SKM-1 (cell line): Measurements from ENCODE around the gene CLDN10.
A peak's percentile ranks its signal among the peaks of the same experiment; 100 is the strongest.
"Not testable (repeated sequence)": the region's sequence is repeated elsewhere in the genome, so short reads cannot be mapped to it uniquely, and the experiment has no call there.

ENCODE experiments used
- DNase-seq: peaks from one replicate; lab custom pipeline; 2025; ENCODE audit not compliant: unreplicated experiment; lab: John Stamatoyannopoulos, UW

The CLDN10 gene, protein sequence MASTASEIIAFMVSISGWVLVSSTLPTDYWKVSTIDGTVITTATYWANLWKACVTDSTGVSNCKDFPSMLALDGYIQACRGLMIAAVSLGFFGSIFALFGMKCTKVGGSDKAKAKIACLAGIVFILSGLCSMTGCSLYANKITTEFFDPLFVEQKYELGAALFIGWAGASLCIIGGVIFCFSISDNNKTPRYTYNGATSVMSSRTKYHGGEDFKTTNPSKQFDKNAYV

DNA sequence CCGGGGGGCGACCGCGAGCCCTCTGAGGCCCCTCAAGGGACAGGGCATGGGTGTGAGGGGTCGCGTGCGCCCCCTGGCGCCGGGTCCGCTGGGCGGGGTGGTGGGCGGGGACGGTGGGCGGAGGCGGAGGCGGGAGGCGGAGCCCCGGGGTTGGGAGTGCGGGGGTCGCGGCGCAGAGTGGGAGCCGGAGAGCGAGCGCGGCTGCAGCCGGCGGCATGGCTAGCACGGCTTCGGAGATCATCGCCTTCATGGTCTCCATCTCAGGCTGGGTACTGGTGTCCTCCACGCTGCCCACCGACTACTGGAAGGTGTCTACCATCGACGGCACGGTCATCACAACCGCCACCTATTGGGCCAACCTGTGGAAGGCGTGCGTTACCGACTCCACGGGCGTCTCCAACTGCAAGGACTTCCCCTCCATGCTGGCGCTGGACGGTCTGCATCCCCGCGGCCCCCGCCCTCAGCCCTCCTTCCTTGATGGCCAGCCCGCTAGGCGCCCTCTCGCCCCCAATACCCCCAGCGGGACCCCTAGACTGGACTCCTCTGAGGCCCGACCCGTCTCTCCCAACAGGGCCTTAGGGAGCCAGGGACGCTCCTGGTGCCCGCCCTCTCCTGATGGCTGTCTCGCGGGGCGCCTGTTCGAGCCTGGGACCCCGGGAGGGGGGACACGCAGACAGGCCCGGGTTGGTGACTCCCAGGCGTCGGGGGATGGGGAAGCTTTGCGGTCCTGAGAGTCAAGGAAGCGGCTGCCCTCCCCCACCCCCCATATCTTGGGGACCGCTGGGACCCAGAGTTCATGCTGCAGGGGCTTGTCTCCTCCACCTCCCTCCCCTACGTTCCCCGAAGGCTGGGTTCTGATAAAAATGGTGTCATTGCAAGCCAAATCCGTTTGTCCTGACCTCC is at the start of gene CLDN10:
Gene CLDN10 (plus strand): TSS at position 182 of the 903 bp plus-strand sequence. CDS start 34 bp downstream, at position 216.
- DNase-seq = no peak

DNA sequence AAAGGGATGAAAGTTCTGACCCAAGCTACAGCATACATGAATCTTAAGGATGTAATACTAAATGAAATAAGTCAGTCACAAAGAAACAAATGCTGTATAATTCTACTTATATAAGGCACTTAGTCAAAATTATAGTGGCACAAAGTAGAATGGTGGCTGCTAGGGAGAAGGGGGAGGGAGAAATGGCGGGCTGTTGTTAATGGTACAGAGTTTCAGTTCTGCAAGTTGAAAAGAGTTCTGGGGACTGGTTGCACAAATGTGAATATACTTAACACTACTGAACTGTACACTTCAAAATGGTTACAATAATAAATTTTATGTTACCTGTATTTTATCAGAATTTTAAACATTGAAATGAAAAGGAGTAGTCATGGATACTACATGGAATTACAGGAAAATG is 48.9 kb upstream of the CLDN10 start:
- DNase-seq = no peak

DNA sequence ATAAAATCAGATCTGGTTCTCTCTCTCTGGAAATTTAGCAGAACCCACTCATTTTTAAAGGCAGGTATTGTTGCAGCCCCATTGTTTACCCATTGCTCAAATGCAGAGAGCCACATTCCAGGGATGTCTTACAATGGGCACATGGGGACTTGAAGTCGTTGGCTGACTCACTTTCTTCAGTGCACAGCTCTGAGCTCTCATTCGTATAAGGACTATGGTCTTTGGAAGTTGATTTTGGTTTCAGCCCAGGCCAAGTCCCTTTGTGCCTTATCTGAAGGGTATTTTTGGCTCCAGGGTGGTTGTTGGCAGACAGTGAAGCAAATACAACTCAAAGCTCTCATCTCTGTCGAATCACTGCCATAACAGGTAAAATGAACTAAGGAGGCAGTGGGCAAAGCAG is 47.3 kb upstream of the CLDN10 start:
- DNase-seq = no peak

DNA sequence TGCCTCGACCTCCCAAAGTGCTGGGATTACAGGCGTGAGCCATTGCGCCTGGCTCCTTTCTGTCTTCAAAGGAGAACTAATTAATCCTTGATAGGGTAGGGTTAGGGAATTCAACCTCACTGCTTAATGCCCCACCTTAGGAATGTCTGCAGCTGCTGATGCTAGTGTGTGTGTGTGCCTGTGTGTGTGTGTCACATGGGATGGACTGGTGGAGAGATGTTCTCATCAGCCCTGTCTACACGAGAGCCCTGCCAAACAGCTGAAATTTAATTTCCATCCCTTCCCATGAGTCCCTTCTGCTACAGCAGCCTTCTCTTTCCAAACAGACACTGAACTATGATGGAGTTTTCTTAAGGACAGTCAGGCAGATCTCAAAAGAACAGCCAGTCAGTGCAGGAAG is 46.5 kb upstream of the CLDN10 start:
- no peak for DNase-seq

DNA sequence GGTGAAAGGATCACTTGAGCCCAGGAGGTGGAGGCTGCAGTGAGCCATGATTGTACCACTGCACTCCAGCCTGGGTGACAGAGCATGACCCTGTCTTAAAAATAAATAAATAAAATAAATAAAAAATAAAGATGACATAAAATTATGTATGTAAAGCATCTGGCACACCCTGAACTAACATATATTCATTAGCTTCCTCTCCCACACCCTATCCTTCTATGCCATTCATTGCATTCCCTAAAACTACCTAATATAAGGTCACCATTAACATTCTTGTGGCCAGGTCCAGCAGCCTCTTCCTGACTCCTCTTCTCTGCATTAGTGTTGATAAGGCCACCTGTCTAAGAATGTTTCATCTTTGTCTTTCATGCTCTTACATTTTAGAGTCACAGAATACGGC is 44.5 kb upstream of the CLDN10 start:
- no peak for DNase-seq

DNA sequence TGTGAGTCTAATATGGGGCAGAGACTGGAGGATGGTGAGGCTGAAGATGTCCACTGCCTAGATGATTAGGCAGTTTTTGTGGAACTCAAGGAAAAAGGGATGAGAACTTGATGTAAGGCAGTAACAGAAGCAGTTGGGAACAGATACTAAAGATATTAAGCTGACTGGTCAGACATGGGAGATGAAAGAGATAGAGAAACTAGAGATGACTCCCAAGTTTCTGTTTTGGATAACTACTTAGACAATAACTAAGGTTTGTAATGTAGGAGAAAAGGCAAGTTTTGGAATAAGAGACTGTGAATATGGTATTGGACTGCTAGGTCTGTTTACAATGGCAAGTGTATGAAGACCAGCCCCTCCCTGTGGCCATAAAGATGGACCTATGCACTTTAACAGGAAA is 43.5 kb upstream of the CLDN10 start:
- no peak for DNase-seq

DNA sequence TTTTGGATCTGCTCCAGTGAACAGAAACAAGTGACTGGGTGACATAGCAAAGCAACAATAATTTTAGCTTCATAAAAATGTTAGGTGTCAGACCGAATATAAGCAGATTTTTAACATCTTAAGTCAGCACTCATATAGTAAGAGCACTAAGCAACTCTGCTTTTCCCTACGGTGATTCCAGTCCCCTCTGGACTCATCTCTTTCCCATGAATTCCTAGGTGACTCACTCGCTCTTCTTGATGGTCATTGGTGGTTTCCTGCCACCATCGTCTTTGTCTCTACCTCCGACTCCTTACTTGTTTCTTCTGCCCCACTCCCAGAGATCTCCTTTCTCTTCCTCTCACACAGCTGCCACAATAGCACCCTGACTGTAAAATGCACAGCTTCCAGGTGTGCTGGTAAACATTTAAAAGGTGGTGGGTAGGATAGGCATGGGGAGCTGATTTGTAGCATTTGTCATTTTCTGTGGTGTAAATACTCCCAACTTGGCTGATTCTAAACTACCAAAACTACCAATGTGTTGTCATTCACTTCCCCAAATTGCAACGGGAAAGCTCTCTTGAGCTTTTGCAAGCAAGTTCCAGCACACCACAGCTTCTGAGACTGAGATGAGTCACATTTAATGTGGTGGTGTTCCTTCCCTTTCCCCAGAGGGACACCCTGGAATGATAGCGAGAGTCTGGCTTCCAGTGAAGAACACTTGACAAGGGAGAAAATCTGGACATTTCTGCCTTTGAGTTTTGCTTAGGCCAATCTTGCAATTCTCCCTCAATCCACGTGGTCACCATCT is 42.8 kb upstream of the CLDN10 start:
- DNase-seq = peak; percentile 69

DNA sequence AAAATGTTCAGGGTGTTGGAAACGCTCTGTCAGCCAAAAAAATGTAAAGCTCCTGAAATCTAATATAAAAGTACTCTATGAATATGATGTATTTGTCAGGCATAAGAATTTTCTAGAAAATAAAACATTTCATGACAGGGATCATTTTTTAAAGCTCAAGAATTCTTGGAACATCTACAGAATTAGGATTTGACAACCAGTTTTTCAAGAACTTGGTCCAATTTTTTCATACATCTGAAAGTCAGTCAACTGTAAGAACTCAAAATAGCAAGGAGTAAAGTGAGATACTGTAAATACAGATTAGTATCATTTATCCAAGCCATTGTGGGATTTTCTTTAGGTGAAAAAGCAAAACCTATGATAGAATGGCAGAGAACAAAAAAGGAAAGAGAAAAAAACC is 41.6 kb upstream of the CLDN10 start:
- DNase-seq = no peak

DNA sequence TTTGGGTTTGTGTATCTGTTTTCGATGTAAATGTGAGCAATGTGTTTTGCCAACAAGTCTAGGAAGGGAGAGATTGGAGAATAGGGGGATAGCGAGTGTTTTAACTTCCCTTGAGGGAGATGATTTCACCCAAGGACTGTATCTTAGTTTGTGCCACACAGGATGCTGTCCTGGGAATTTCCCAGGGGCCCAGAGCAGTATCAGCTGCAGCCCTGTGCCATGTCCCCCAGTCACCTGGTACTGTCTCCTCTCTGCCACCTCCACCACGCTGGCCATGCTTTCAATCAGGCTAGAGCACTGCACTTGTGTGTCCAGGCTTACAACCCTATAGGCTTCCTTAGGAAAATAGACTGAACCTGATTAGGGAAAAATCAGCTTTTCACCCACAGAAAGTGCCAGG is 40.1 kb upstream of the CLDN10 start:
- no peak for DNase-seq

DNA sequence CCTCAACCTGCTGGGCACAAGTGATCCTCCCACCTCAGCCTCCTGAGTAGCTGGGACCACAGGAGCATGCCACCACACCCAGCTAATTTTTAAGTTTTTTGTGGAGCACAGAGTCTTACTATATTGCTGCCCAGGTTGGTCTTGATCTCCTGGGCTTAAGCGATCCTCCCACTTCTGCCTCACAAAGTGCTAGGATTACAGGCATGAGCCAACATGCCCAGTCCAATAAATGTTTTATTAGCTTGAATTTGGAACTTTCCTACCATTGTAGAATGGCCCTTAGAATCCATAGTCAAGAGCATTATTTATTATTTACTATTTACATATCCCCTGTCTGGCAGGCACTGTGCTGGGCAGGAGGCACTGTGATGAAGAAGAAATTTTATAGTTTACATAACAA is 39.6 kb upstream of the CLDN10 start:
- DNase-seq = no peak

DNA sequence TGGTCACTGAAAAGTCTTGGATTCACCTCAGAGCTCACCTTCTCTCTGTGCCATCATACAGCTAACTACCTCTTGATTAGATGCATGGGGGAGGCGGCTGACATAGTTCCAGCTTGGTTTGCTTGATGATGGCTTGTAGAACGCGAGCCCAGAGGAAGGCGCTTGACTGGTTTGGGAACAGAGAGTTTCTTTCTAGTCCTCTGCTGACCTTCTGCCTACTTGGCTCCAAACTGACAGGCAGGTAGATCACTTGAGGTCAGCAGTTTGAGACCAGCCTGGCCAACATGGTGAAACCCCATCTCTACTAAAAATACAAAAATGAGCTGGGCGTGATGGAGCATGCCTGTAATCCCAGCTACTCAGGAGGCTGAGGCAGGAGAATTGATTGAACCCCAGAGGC is 36.9 kb upstream of the CLDN10 start:
- DNase-seq = not testable (repeated sequence)

DNA sequence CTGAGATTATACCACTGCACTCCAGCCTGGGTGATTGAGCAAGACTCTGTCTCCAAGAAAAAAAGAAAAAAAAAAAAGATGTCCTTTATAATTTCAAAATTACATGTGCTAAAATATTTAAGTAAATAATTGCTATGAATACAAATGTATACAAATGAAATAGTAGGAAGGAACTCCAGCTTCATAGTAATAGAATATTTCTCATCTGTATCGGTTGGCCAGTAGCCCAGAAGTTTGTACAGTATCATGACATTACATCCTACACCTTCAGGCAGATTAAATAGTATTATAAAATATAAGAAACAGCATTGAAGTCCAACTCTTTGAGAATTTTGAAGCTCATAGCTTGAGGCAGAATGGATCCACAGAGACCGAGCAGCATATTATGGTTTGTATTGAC is 36.5 kb upstream of the CLDN10 start:
- no peak for DNase-seq

DNA sequence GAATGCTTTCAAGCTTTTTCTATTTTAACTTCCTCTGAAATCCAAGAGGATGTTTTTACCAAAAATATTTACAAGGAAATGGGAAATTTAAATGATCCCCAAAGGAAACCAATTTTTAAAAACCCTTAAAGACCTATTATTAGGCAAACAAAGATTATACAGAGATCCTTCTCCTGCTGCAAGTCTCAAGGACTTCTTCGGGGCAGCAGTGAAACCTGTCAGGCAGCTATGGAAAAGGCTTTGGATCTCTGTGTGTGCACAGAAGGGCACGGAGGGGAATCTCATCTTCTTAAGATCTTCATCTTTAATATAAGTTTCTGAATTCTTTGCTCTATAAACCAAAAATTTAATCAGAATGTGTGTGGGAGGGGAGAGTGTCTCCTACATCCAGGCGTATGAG is 36.0 kb upstream of the CLDN10 start:
- no peak for DNase-seq

DNA sequence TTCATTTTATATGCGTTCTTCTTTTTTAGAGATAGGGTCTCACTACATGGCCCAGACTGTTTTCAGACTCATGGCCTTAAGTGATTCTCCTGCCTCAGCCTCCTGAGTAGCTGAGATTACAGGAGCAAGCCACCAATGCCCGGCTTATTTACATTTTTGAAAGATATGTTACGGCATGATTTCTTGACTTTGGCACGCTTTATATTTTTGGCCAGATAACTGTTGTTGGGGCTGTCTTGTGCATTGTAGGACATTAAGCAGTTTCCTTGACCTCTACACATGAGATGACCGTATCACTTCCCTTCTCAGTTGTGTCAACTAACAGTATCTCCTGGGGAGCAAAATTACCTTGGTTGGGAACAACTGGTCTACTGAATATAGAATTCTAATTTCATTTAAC is 28.9 kb upstream of the CLDN10 start:
- no peak for DNase-seq

DNA sequence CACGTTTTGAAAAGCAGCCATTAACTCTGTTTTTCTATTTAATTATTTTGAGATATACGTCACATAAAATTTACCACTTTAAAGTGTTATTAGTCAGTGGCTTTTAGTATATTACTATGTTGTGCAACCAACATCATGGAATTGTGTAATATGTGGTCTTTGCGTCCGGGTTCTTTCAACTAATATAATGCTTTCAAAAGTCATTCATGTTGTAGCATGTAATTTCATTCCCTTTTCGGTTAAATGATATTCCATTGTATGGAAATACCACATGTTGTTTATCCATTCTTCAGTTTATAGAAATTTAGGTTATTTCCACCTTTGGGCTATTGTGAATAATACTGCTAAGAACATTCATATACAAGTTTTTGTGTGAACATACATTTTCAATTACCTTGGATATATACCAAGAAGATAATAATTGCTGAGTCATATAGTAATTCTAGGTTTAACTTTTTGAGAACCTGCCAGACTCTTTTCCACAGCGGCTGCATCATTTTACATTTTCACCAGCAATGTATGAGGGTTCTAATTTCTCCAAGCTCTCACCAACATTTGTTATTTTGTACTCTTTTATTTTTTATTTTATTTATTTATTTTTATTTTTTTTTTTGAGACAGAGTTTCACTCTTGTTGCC is 28.1 kb upstream of the CLDN10 start:
- no peak for DNase-seq

DNA sequence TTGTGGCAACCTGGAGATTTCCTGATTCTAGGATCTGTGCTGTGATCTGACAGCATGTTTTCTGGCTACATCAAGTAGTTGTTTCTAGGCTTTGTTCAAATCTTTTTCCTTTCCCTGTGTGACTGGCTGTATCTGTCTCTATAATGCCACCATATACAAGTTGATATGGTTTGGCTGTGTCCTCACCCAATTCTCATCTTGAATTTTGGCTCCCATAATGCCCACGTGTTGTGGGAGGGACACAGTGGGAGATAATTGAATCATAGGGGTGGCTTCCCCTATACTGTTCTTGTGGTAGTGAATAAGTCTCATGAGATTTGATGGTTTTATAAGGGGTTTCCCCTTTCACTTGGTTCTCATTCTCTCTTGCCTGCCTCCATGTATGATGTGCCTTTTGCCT is 24.6 kb upstream of the CLDN10 start:
- no peak for DNase-seq

DNA sequence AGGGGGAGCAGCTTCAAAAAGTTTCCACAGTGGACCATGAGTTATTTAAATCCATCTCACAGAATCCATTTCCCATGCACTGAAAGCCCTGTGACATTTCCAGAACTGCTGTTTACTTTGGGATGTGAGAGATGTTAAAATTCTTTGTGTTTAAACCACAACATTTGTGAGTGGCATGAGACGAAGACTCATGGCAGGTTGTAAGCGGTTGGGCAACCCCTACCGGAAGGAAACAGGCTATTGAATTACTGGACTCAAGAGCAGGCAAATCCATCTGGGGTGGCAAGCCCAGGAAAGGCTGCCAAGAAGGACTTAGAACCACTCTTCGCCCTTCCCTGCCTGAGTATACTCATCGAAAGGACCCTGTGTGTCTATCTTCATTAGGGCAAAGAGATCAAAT is 22.3 kb upstream of the CLDN10 start:
- DNase-seq = no peak

DNA sequence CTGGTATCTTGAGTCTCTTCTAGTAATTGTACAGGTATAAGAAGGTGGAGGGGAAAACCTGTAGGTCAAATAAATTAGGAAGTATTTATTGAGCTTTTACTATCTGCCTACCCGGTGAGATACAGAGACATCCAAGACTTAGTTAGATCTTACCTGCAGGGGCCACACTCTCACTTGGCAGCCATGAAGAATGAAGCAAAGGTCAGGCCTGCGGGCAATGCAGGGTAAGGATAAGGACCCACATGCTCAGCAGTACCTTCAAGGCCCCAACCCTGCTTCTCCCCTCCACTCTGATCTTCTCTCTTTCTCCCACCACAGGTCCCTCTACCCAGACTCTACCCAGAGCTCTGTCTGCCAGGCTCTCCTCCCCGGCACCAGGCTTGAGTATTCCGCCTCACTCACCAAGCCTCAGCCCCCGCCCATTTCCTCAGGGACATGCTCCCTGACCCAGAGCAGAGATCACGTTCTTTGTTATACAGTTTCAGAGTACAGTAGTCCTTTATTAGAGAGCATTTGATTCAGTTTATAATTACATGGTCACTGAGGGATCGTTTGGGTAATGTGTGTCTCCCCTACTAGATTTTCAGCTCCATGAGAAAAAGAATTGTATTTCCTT is 18.9 kb upstream of the CLDN10 start:
- no peak for DNase-seq

DNA sequence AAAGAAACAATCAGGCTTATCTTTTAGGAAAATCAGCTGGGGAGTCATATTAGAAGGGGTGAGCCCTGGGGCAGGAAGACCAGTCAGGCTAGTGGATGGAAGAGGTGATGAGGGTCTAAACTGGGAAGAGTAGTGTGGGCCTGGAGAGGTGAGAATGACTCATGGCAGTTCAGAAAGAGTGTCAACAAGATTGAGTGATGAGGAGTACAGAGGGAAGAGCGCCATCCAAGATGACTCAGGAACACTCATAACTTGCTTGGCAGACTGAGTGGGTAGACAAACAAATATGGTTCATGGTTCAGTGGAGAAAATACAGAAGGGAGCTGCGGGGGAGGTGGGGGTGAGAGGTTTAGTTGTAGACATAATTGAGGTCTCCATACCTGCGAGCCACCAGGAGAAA is 17.3 kb upstream of the CLDN10 start:
- DNase-seq = no peak

DNA sequence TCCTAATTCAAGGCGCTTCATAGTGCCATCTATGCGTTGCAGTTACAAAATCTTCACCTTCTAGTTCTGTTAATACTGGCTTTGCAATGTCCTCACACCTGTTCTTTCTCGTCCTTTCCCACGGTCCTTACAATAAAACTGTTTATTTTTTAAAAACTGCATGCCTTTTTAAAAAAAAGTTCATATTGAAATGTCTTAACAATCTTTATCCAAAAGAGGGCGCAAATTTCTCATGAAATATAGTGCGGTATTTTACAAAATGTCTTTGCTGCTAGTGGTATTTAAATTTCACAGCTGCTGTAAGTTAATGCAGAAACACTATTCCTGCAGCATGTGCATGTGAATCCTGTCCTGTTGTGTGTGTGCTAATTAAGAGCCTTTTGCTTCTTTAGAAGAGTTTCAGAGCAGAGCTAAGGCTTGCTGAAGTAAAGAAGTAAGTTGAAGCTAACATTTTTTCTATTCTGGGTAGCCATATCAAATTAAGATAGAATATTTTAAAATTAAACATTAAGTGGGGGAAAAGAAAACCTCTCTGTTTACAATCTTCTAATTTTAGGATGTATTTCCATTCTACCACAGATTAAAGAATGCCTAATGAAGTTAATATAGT is 15.8 kb upstream of the CLDN10 start:
- no peak for DNase-seq
